GM21576 (cell line): Measurements from ENCODE around the gene DBNDD1.
"Not testable (repeated sequence)": the region's sequence is repeated elsewhere in the genome, so short reads cannot be mapped to it uniquely, and the experiment has no call there.

ENCODE experiments used
- ATAC-seq: cut with Tn5 transposase; IDR thresholded peaks from one replicate; pipeline ENCODE4 v1.9.1; 2021; ENCODE audit warnings: mild to moderate bottlenecking, moderate library complexity; ENCODE audit not compliant: unreplicated experiment

The DBNDD1 gene, protein sequence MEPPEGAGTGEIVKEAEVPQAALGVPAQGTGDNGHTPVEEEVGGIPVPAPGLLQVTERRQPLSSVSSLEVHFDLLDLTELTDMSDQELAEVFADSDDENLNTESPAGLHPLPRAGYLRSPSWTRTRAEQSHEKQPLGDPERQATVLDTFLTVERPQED

DNA sequence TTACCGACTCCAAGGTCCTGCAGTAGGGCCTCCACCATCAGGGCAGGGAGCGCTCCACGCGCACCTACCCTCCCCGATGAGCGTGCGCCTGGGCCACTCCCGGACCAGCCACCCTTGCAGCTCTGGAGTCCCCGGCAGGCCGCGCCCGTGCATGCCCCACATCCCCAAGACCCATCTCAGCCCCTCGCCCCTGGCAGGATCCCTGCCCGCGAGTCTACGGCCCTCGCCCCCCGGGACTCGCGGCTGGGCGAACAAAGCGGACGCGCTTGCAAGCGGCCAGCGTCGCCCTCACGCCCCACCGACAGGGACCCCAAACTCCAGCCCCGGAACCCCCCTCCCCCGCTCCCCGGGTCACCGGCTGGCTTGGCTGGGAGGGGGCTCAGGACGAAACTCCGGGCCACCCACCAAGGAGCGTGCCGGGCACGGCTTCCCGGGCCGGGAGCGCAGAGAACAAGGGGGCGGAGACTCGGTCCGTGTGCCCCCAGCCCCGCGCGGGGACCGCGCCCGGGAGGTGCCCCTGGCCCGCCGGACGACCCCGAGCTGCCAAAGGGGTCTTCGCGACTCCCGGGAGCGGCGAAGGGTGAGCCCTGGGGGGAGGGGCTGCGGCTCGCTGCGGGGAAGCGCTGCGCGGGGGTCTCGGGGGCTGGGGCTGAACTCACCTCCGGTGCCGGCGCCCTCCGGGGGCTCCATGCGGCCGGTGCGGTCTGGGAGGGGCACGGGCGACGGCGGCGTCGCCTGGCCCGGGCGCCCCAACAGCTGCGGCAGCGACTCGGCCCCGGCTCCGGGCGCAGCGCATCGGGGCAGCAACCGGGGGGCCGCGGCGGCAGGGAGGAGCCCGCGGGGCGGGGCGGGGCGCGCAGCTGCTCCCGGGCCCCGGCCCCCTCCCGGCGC lies at the start of gene DBNDD1:
Gene DBNDD1, minus strand, starts transcription at position 805 of the 891 bp plus-strand sequence. Its CDS starts 115 bp downstream, at position 690.
- no peak for ATAC-seq

DNA sequence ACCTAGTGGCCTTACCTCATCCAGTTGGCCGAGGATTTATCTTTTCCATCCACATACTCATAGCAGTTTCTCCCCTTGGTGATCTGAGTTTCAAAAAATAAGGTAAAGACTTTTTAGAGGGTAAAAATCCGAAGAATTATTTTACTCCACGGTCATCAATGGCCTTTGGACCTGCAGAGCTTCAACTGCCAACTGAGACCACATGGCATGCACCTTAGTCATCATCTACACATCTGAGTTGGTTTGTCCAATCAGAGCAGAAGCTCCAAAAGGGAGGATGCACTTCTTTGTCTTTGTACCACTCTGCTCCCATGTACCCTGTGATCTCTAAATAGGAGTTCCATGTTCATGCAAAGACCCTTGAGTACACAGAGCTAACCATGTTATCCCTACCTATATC lies 42.2 kb upstream of the DBNDD1 start:
- no peak for ATAC-seq

DNA sequence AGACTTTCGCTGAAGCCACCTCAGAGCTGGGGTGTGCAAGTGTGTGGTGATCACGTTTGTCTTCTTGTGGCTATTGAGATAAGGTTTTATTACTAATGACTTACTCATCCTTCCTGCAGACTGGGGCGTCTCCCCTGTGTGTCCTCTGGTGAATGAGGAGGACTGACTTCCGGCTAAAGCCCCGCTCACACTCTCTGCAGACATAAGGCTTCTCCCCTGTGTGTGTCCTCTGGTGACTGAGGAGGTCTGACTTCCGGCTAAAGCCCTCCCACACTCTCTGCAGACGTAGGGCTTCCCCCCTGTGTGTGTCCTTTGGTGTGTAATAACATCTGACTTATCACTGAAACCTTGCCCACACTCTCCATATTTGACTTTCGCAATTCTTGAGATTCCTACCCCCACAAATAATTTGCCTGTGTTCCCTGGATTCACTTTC lies 38.5 kb upstream of the DBNDD1 start:
- no peak for ATAC-seq

DNA sequence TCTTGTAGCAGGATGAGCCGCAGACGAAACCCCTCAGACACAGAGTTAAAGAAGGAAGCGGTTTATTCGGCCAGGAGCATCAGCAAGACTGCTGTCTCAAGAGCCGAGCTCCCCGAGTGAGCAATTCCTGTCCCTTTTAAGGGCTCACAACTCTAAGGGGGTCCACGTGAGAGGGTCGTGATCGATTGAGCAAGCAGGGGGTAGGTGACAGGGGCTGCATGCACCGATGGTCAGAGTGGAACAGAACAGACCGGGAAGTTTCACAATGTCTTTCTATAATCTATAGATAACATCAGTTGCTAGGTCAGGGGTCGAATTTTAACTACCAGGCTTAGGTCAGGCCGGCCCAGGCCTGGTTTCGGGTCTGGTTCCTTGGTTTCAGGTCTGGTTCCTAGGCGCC lies 37.3 kb upstream of the DBNDD1 start:
- not testable (repeated sequence) for ATAC-seq

DNA sequence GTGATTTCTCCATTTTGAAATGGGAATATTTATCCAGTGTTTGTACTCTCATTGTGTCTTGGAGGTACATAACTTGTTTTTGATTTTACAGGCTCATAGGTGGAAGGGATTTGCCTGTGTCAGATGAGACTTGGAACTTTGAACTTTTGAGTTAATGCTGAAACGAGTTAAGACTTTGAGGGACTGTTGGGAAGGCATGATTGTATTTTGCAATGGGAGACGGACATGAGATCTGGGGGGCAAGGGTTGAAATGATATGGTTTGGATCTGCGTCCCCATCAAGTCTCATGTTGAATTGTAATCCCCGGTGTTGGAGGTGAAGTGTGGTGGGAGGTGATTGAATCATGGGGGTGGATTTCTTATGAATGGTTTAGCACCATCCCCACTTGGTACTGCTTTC lies 36.1 kb upstream of the DBNDD1 start:
- ATAC-seq = no peak

DNA sequence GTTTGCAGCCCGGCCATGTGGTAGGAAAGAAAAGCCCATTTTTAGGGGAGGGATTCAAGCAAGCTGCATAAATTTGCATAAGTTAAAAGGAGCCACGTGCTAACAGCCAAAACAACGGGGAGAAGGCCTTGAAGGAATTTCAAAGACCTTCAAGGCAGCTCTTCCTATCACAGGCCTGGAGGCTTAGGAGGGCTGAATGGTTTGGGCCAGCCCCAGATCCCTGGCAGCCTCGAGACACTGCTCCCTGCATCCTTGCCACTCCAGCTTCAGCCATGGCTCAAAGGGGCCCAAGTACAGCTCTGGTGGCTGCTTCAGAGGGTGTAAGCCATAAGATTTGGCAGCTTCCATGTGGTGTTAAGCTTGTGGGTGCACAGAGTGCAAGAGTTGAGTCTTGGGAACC lies 35.3 kb upstream of the DBNDD1 start:
- ATAC-seq = no peak

DNA sequence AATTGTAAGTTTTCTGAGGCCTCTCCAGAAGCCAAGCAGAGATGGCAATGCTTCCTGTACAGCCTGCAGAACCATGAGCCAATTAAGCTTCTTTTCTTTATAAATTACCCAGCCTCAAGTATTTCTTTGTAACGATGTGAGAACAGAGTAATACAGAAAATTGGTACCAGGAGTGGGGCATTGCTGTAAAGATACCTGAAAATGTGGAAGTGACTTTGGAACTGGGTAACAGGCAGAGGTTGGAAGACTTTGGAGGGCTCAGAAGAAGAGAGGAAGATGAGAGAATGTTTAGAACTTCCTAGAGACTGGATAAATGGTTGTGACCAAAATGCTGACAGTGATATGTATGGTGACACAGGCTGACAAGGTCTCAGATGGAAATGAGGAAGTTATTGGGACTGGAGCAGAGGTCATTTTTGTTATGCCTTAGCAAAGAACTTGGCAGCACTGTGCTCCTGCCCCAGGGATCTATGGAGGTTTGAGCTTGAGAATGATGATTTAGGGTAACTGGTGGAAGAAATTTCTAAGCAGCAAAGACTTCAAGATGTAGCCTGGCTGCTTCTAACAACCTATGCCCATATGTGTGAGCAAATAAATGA lies 34.7 kb upstream of the DBNDD1 start:
- ATAC-seq = no peak

DNA sequence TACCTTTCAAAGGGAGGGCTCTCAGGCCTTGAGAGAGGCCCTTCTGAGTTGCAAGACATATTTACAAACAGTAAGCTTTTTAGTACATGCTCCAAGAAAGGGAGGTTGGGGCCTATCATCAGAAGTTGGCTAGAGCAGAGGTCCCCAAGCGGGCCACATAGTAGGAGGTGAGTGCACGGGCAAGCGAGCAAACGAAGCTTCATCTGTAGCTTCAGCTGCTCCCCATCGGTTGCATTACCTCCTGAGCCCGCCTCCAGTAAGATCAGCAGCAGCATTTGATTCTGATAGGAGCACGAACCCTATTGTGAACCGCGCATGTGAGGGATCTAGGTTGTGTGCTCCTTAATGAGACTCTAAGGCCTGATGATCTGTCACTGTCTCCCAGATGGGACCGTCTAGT lies 31.7 kb upstream of the DBNDD1 start:
- no peak for ATAC-seq

DNA sequence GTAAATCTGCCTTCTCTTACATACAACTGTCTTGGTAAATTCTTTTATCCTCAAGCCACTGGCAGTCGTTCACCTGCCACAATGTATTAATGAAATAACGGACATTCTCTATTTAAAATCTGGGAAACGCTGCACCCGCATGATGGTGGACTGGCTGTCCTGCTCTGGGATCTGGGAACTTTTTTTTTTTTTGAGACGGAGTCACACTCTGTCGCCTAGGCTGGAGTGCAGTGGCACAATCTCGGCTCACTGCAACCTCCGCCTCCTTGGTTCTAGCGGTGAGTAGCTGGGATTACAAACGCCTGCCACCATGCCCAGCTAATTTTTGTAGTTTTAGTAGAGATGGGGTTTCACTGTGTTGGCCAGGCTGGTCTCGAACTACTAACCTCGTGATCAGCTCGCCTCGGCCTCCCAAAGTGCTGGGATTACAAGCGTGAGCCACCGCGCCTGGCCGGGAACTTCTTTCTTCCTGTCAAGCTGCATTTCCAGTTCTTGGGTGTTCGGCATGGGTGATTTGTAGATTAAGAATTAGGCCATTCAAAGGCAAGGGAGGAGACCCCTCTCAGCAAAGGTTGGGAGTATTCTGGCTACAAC lies 29.6 kb upstream of the DBNDD1 start:
- ATAC-seq = no peak

DNA sequence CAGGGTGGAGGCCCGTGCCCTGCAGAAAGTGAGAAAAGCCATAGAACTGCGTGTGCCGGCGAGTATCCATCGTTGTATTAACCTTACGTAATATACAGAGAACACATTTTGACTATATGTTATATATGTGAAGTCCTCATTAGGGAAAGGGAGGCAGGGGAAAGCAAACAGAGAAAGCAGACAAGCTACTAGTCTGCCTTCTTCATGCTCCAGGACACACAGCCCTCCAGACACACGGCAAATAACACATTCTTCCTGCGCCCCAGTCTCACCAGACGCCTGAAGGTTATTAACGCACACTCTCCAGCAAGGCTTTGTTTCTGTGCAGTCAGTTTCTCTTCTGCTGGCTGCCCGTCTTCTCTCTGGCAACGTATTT lies 29.1 kb upstream of the DBNDD1 start:
- no peak for ATAC-seq

DNA sequence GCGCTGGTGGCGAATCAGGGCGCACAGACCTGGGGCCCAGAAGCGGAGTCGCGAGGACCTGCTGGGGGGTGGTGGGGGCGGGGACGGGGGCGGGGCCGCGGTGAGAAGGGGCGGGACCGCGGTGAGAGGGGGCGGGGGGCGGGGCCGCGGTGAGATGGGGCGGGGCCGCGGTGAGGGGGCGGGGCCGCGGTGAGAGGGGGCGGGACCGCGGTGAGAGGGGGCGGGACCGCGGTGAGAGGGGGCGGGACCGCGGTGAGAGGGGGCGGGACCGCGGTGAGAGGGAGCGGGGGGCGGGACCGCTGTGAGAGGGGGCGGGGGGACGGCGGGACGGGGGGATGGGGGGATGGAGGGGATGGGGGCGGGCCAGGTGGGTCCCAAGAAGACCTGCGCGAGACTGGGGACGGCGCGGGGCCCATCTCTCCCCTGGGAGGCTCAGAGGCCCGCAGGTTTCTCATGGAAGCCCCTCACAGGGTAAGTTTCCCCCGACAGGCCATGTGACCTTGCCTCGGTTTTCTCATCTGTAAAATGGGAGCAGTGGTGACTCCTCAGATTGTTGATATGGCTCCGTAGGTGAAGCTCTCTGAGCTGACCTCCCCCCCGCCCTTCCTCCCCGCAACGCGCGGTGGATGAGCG lies 28.6 kb upstream of the DBNDD1 start:
- no peak for ATAC-seq

DNA sequence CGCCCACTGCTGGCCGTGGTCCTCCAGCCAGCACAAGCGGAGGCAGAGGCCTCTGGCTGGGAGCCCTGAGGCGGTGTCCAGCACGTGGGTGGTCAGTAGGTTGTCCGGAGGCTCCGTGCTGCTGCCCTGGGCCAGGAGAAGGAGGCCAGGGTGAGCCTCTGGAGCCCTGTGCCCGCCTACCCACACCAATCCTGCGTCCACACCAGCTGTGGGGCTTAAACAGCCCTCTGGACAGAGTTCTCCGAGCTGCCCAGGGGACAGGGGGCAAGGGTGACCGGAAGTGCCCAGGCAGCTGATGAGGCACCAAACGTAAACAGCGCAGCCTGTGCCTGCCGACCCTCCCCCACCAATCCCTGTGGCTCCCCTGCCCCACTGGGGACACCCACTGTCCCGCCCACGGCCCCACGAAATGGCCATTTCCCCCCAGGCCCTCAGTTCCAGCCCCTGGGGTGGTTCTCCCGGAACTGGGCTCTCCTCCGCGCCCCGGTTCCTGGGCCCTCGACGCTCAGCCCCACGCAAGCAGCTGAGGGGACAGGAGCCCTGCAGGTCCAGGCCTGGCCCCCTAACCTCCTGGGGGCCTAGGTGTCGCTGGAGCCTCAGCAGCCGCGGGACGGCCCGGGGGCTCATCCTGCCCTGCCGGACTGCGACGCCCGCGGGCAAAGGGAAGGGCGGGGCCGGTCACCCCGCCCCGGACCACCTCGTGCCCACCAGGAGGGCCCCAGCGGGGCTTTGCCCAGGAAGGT lies 27.9 kb upstream of the DBNDD1 start:
- ATAC-seq = no peak

DNA sequence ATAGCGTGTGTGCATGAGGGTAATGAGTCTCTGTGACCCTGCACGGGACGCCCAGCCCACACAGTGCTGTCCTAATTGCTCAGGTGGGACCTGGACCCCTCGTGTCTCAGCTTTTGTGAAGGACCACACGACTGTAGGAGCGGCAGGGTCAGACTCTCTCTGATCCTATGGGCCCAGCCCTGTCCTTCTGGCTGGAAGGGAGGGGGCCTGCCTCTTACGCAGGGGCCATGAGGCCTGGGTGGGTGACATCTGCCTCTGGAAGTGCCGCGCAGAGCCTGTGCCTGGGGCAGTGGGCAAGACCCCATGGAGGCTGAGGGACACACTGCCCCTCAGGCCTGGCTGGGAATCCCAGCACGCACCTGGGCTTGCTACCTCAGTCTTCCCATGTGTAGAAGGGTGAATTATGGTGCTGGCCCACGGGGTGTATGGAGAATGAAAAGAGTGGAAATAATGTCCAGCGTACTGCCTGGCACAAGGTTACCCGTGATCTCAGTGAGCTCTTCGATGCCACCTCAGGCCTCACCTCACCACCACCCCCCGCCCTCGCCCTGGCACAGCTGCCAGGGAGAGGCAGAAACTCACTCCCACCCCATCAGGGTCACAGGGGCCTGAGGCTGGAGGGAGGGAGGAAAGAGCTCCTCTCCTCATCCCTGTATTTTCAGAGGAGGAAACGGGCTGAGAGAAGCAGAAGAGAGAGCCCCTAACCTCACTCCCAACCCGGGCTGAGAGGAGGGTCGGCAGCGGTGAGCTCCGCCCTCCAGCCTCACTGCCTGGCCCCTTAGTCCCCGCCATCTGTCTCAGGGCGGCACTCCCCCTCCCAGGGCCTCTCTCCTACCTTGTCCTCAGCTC lies 27.1 kb upstream of the DBNDD1 start:
- ATAC-seq = no peak

DNA sequence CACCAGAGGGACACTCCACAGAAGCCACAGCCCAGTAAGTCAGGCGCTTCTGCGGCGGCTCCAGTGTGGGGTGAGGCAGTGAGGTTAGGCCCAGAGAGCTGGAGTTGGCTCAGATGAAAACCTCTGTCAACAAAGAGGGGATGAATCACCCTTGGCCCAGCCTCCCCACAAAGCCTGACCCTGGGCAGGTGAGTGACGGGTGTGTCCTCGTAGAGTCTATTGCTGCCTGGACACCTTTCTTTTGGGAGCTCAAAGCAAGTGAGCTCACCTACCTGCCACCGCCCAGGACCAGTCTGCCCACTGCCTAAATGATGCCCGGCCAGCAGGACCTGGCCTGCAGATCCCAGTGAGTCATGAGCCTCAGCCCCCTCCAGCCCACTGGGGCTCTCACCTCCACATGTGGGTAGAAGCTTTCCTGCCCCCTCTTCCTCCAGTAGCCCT lies 24.9 kb upstream of the DBNDD1 start:
- no peak for ATAC-seq

DNA sequence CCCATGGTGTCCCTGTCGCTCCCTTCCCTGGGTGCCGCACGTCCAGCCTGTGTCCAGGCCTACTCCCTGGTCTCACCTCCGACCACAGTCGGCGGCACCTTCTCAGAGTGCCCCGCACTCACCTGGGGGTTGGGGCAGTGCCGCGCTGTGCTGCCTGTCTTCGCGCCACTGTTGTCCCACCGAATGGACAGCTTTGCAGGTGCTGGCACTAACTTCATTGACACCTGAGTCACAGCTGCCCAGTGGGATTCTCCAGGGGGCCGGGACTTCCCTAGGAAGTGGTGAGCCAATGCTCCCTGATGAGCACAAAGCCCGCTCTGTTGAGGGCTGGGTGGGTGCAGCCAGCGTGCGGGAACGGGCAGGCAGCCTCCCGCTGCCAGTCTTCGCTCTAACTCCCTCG lies 24.3 kb upstream of the DBNDD1 start:
- ATAC-seq = no peak

DNA sequence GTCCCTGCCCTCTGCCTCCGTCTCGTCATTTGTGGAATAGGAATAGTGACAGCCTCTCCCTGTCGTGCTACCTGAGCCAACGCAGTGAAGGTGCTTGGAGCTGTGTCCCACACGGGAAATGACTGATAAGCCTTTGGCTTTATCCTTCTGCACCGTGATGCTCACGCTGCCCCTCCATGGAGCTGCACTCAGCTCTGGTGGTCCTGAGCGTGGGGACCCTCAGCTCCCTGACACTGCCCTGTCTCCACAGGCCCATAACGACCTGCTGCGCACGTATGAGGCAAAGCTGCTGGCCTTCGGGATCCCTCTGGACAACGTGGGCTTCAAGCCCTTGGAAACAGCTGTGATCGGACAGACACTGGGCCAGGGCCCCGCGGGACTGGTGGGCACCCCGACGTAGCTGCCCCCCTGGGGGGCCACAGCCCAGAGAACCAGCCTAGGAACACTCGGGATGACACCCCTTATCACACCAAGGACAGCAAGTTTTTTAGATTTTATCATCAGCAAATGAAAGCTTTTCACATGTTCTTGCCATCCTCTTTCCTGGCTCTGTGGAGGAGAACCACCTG lies 23.8 kb upstream of the DBNDD1 start:
- ATAC-seq = no peak

DNA sequence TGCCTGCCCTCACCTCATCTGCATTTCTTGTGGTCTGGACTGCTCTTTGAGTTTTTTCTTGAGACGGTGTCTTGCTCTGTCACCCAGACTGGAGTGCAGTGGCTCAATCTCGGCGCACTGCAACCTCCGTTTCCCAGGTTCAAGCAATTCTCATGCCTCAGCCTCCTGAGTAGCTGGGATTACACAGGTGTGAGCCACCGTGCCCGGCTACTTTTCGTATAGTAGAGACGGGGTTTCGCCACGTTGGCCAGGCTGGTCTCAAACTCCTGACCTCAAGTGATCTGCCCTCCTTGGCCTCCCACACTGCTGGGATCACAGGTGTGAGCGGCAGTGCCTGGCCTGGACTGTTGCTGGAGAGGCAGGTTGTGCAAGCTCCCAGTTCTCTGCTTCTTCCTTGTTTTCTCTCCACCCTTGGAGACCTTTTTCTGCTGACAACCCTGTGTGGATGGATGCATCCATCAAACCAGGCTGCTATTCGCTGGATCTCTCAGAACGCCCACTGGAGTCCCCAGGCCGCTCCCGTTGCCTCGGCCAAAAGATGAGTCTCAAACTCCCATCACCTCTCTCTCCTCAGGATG lies 22.7 kb upstream of the DBNDD1 start:
- ATAC-seq = no peak

DNA sequence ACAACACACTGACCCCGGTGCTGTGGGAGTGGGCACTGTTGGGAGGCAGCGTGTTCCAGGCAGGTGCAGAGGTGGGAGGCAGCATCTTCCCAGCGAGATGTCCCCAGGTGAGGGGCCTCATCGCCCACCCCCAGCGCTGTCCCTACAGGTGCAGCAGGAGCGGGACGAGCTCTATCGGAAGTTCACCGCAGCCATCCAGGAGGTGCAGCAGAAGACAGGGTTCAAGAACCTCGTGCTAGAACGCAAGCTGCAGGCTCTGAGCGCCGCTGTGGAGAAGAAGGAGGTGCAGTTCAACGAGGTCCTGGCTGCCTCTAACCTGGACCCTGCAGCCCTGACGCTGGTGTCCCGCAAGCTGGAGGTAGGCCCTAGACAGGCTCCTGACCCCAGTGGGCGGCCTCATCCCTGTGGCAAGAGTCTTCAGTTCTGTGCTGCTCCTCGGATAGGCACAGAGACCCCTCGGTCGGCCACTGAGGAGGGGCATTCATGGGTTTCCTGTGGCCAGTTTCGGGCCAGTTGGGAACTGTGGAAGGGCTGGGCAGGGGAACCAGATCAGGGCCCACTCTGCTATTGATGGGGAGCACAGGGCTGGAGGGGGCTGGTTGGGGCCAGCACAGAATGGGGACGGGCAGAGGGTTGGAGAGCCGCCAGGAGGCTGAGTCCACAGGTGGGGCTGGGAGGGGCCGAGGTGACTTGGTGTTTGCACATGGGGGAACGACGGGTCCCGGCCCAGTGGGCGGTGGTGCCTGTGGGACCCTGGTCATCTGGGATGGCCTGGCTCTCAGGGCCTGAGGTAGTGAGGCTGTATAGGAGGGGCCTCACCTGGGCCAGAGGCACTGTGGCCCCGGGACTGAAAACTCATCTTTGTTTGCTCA lies 21.1 kb upstream of the DBNDD1 start:
- no peak for ATAC-seq
